Measurements from ENCODE around the gene OXNAD1. TPM values are rescaled to one million over a fixed set of nuclear protein-coding genes. Genes with fewer than 3 reads are reported as not detected.

OXNAD1 gene
- total RNA-seq, 2 experiments from 2014 or later, result 18.1 to 18.7 TPM

DNA sequence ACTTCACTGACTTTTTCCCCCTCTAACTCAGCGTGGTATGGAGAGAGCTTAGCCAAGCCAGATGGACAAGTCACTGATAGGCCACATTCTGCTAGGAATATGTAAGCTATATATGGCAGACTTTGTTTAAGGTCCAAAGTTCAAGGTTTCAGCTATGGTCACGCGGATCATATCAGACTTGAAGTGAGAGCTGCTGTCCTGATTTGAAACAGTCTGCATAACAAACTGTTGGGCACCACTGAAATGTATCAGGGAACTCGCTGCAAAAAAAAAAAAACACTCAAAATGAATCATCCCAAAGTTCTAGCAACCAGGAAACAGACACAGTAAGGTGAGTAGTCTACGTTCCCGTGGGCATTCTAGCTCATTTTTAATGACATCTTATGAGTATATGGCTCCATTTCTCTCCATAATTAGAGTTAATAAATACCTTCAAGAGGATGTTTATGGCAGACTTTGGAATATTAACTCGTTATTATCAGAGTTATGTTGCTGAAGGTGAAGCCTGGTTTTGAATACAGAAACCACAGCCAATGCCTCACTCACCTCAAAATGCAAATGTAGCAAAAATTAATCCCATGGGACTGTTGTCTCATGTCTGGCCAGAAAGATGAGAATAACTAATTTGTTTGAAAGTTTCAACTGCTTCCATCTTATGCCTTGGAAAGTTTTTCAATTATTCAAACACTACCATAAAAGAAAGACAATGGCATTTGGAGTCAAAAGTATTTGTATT, 12.6 kb upstream of the OXNAD1 start:
- Histone ChIP-seq H3K9me3 (ENCODE audit: low read length) (no peaks in the 10 kb centered on the region), H3K36me3 (ENCODE audit: insufficient read depth, low read length) (no peaks in the 10 kb centered on the region), H3K4me3 (ENCODE audit: low read depth, low read length, poor library complexity, severe bottlenecking) (no peak overlapping the region), H4K20me1 (ENCODE audit: insufficient read depth, low read length) (no peaks in the 10 kb centered on the region), H2AFZ (ENCODE audit: low read length) (no peak overlapping the region), H3K27ac (ENCODE audit: low read depth, low read length, poor library complexity, severe bottlenecking) (no peak overlapping the region), H3K4me1 (ENCODE audit: insufficient read depth, low read length, poor library complexity, severe bottlenecking) (peaks cover 5% of the 10 kb centered on the region), H3K4me2 (ENCODE audit: low read length) (no peak overlapping the region), H3K9me2 (ENCODE audit: insufficient read depth, low read length) (no peaks in the 10 kb centered on the region), H3K79me2 (ENCODE audit: insufficient read depth, low read depth, low read length) (no peaks in the 10 kb centered on the region)
- TF ChIP-seq CTCF (conservative IDR thresholded peaks at IDR 0.05; ENCODE audit: low read length) (no peak), EZH2phosphoT487 (IDR thresholded peaks at IDR 0.05; ENCODE audit: borderline replicate concordance, low read depth, low read length) (no peak)
- intact Hi-C loops (cut with micrococcal nuclease; ENCODE audit: unreplicated experiment), result no loop called here
- no TSS peak for BruUV-seq (replicated peaks)
- CTCF ChIA-PET (ENCODE audit: unreplicated experiment), result interaction anchor here (1.7 kb wide), 1 partner anchor 12 kb away, joined by 3 read pairs; the partner anchor contains the start of gene DPH3
- DNase-seq (ENCODE audit: low spot score), result no peak
- POLR2A ChIA-PET, result interaction anchor here (0.6 to 1.2 kb wide), 3 partner anchors 10 to 918 kb away, joined by 3 to 5 read pairs (median 3); partner anchors contain the start of gene OXNAD1

GRCh38 chr3:16252988-16253387, 12.0 kb upstream of the OXNAD1 start:
- intact Hi-C loops (cut with micrococcal nuclease; ENCODE audit: unreplicated experiment), result no loop called here
- no peak overlapping the region for H3K4me2 ChIP-seq (ENCODE audit: low read length)
- ChIA-PET CTCF (ENCODE audit: unreplicated experiment) (interaction anchor here (1.7 kb wide), 1 partner anchor 11 kb away, joined by 3 read pairs; the partner anchor contains the start of gene DPH3), POLR2A (interaction anchor here (0.6 to 1.2 kb wide), 4 partner anchors 11 to 822 kb away, joined by 3 to 5 read pairs (median 4); partner anchors contain the start of gene OXNAD1)
- no peak overlapping the region for H3K27ac ChIP-seq (ENCODE audit: low read depth, low read length, poor library complexity, severe bottlenecking)
- BruUV-seq (replicated peaks), result no TSS peak
- H3K4me3 ChIP-seq (ENCODE audit: low read depth, low read length, poor library complexity, severe bottlenecking), result no peak overlapping the region
- H4K20me1 ChIP-seq (ENCODE audit: insufficient read depth, low read length), result no peaks in the 10 kb centered on the region
- no peak for TF ChIP-seq EZH2phosphoT487 (IDR thresholded peaks at IDR 0.05; ENCODE audit: borderline replicate concordance, low read depth, low read length)
- TF ChIP-seq CTCF (conservative IDR thresholded peaks at IDR 0.05; ENCODE audit: low read length), result no peak
- H3K9me2 ChIP-seq (ENCODE audit: insufficient read depth, low read length), result no peaks in the 10 kb centered on the region
- H3K36me3 ChIP-seq (ENCODE audit: insufficient read depth, low read length), result no peaks in the 10 kb centered on the region
- no peak for DNase-seq (ENCODE audit: low spot score)
- H2AFZ ChIP-seq (ENCODE audit: low read length), result no peak overlapping the region
- H3K79me2 ChIP-seq (ENCODE audit: insufficient read depth, low read depth, low read length), result no peaks in the 10 kb centered on the region
- H3K4me1 ChIP-seq (ENCODE audit: insufficient read depth, low read length, poor library complexity, severe bottlenecking), result no peaks in the 10 kb centered on the region
- no peaks in the 10 kb centered on the region for H3K9me3 ChIP-seq (ENCODE audit: low read length)

- ChIA-PET CTCF (ENCODE audit: unreplicated experiment) (no interaction called here), POLR2A (interaction anchor here (0.7 to 0.9 kb wide), 3 partner anchors 10 to 832 kb away, joined by 3 to 4 read pairs (median 3); no protein-coding TSS in a partner anchor)
- Histone ChIP-seq H3K36me3 (ENCODE audit: insufficient read depth, low read length) (no peaks in the 10 kb centered on the region), H3K79me2 (ENCODE audit: insufficient read depth, low read depth, low read length) (no peaks in the 10 kb centered on the region), H2AFZ (ENCODE audit: low read length) (no peak overlapping the region), H3K9me3 (ENCODE audit: low read length) (no peaks in the 10 kb centered on the region), H3K4me3 (ENCODE audit: low read depth, low read length, poor library complexity, severe bottlenecking) (no peak overlapping the region), H3K9me2 (ENCODE audit: insufficient read depth, low read length) (no peaks in the 10 kb centered on the region), H3K4me2 (ENCODE audit: low read length) (no peak overlapping the region), H4K20me1 (ENCODE audit: insufficient read depth, low read length) (no peaks in the 10 kb centered on the region), H3K4me1 (ENCODE audit: insufficient read depth, low read length, poor library complexity, severe bottlenecking) (no peaks in the 10 kb centered on the region), H3K27ac (ENCODE audit: low read depth, low read length, poor library complexity, severe bottlenecking) (no peak overlapping the region)
- intact Hi-C loops (cut with micrococcal nuclease; ENCODE audit: unreplicated experiment), result no loop called here
- TF ChIP-seq CTCF (conservative IDR thresholded peaks at IDR 0.05; ENCODE audit: low read length) (no peak), EZH2phosphoT487 (IDR thresholded peaks at IDR 0.05; ENCODE audit: borderline replicate concordance, low read depth, low read length) (no peak)
- no TSS peak for BruUV-seq (replicated peaks)
- DNase-seq (ENCODE audit: low spot score), result no peak
Measured at GRCh38 chr3:16253601-16254000, 11.4 kb upstream of the OXNAD1 start.

Measured in OCI-LY7 (cell line).